CD14-positive monocyte (primary cell): ENCODE results near the gene BUB1. TPM values are rescaled to one million over a fixed set of nuclear protein-coding genes. Genes with fewer than 3 reads are reported as not detected.

Source experiments
- DNase-seq, 3 donors: peaks; one replicate each; pipeline ENCODE4 v3.0.0-alpha.2; 2011 to 2022
- H2AFZ ChIP-seq: 2 replicates; pipeline ENCODE4 v1.6.0; 2012; ENCODE audit warnings: mild to moderate bottlenecking, low read depth, low read length, inconsistent platforms; ENCODE audit not compliant: insufficient read depth, poor library complexity, severe bottlenecking
- H3K27ac ChIP-seq, 2 donors: 1 replicate in 1 of 2; 2 replicates in 1 of 2; pipeline ENCODE4 v1.5.1; 2012 to 2013; ENCODE audit warnings: low read length in 2 of 2, control low read depth in 1 of 2, inconsistent platforms in 1 of 2, low read depth in 1 of 2, mild to moderate bottlenecking in 1 of 2
- H3K27me3 ChIP-seq, 2 donors: one replicate each; pipeline versions ENCODE4 v1.6.0 to v1.6.1; 2011 to 2013; ENCODE audit warnings: low read length in 2 of 2; ENCODE audit not compliant: control insufficient read depth in 2 of 2, insufficient read depth in 2 of 2
- H3K36me3 ChIP-seq, 2 donors: replicated peaks in 1 of 2; 1 replicate in 1 of 2; 2 replicates in 1 of 2; pipeline versions ENCODE4 v1.5.1 to v1.6.1; 2012 to 2013; ENCODE audit warnings: low read length in 2 of 2, control low read depth in 1 of 2, inconsistent platforms in 1 of 2, mild to moderate bottlenecking in 1 of 2; ENCODE audit not compliant: insufficient read depth in 2 of 2, control insufficient read depth in 1 of 2
- H3K4me1 ChIP-seq, 2 donors: 1 replicate in 1 of 2; 2 replicates in 1 of 2; pipeline versions ENCODE4 v1.5.1 to v1.6.1; 2012 to 2013; ENCODE audit warnings: low read length in 2 of 2, control low read depth in 1 of 2, inconsistent platforms in 1 of 2, mild to moderate bottlenecking in 1 of 2, moderate library complexity in 1 of 2; ENCODE audit not compliant: insufficient read depth in 2 of 2, control insufficient read depth in 1 of 2
- H3K4me2 ChIP-seq: replicated peaks from 2 replicates; pipeline ENCODE3; 2012; ENCODE audit warnings: low read length, moderate library complexity, mild to moderate bottlenecking; ENCODE audit not compliant: poor library complexity, severe bottlenecking; ENCODE audit errors: extremely low read depth
- H3K4me3 ChIP-seq, 3 experiments: fragments of 200-600 bp in 1 of 3; sonication (generic) in 1 of 3; replicated peaks in 1 of 3; 1 replicate in 2 of 3; 2 replicates in 1 of 3; pipeline ENCODE4 v1.5.1; 2011 to 2013; ENCODE audit warnings: low read length in 3 of 3, mild to moderate bottlenecking in 3 of 3, control low read depth in 2 of 3, low read depth in 2 of 3, inconsistent platforms in 1 of 3, moderate library complexity in 1 of 3
- H3K79me2 ChIP-seq: 2 replicates; pipeline ENCODE4 v1.6.0; 2012; ENCODE audit warnings: mild to moderate bottlenecking, control low read depth, inconsistent platforms, low read length, moderate library complexity; ENCODE audit not compliant: insufficient read depth
- H3K9ac ChIP-seq: 2 replicates; pipeline ENCODE4 v1.6.0; 2017; ENCODE audit warnings: low read length, mild to moderate bottlenecking; ENCODE audit not compliant: insufficient read depth, poor library complexity, severe bottlenecking
- H3K9me3 ChIP-seq, 2 donors: replicated peaks in 1 of 2; 1 replicate in 1 of 2; 2 replicates in 1 of 2; pipeline versions ENCODE4 v1.5.1 to v1.6.1; 2012 to 2013; ENCODE audit warnings: low read length in 2 of 2, control low read depth in 1 of 2; ENCODE audit not compliant: control insufficient read depth in 1 of 2, insufficient read depth in 1 of 2
- H4K20me1 ChIP-seq: 2 replicates; pipeline ENCODE4 v1.6.0; 2012; ENCODE audit warnings: mild to moderate bottlenecking, low read length, control low read depth, moderate library complexity; ENCODE audit not compliant: insufficient read depth
- H3K27ac Mint-ChIP-seq, 7 donors: one replicate each; pipeline ENCODE4 v1.8.0; 2020; ENCODE audit warnings: mild to moderate bottlenecking in 7 of 7, mixed read lengths in 7 of 7, moderate library complexity in 6 of 7, inconsistent platforms in 2 of 7
- H3K27me3 Mint-ChIP-seq, 3 donors: one replicate each; pipeline ENCODE4 v1.8.0; 2021 to 2022; ENCODE audit warnings: low read depth in 3 of 3, mild to moderate bottlenecking in 3 of 3, mixed read lengths in 3 of 3, moderate library complexity in 3 of 3, inconsistent platforms in 1 of 3
- H3K36me3 Mint-ChIP-seq, 2 donors: one replicate each; pipeline ENCODE4 v1.8.0; 2020; ENCODE audit warnings: mixed read lengths in 2 of 2, inconsistent platforms in 1 of 2, mild to moderate bottlenecking in 1 of 2
- H3K4me1 Mint-ChIP-seq: one replicate; pipeline ENCODE4 v1.8.0; 2020; ENCODE audit warnings: mild to moderate bottlenecking, mixed read lengths
- H3K4me3 Mint-ChIP-seq, 2 donors: one replicate each; pipeline ENCODE4 v1.8.0; 2020; ENCODE audit warnings: mild to moderate bottlenecking in 2 of 2, mixed read lengths in 2 of 2, moderate library complexity in 1 of 2
- H3K9me3 Mint-ChIP-seq, 7 donors: one replicate each; pipeline ENCODE4 v1.8.0; 2020 to 2022; ENCODE audit warnings: mixed read lengths in 7 of 7, mild to moderate bottlenecking in 6 of 7, moderate library complexity in 6 of 7, inconsistent platforms in 2 of 7
- CTCF ChIP-seq: fragments of 200-600 bp; IDR thresholded peaks from one replicate; pipeline ENCODE4 v1.8.0; 2022; ENCODE audit warnings: antibody characterized with exemption, mild to moderate bottlenecking
- WGBS: methylation state at CpG from one replicate; pipeline ENCODE4 v1.1.5; 2013; ENCODE audit warnings: missing lambda C conversion rate; ENCODE audit not compliant: insufficient coverage; 5-methylcytosine and 5-hydroxymethylcytosine counted together
- intact Hi-C, 2 donors: fragments of 100-400 bp; cut with micrococcal nuclease; formaldehyde crosslinking; loops; one replicate each; pipeline versions ENCODE4 v1.15.0 to v1.15.1; 2023
- polyA plus RNA-seq, 3 donors: library from polyadenylated mRNA; depleted of rRNA in 1 of 3; unstranded in 2 of 3; stranded (reverse) in 1 of 3; fragments of 300-500 nt in 2 of 3; fragments of >200 nt in 1 of 3; fragmentation: Illumina TruSeq in 2 of 3; gene quantifications; 1 replicate in 2 of 3; 2 replicates in 1 of 3; pipeline ENCODE4 v1.2.3, GENCODE V29; 2012 to 2021

The BUB1 gene
- polyA plus RNA-seq, 3 donors: 0.11 to 0.30 (median 0.24) TPM

DNA sequence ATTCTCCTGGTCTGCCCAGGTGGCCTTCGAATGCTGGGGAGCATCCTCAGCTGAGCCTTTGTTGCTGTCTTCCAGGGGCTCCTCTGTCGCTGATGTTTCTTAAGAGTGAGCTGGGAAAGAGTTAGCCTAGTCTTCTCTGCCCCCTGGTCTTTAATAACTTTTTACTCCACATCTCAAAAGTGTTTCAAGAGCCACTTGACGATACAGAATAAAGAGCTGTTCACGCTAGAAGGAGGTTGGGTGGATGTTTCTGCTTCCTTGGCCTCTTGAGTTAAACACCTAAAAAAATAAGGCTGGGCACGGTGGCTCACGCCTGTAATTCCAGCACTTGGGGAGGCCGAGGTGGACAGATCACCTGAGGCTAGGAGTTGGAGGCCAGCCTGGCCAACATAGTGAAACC is 2.8 kb upstream of the BUB1 start:
- DNase-seq: no peak
- Histone ChIP-seq H2AFZ (no peak overlapping the region), H3K9me3 (no peaks in the 10 kb centered on the region), H3K4me2 (no peak overlapping the region), H3K27ac (no peak overlapping the region), H4K20me1 (no peaks in the 10 kb centered on the region), H3K79me2 (peaks cover 26% of the 10 kb centered on the region), H3K36me3 (no peaks in the 10 kb centered on the region), H3K4me1 (peaks cover 20 to 26% of the 10 kb centered on the region in 2 donors), H3K4me3 (no peak overlapping the region), H3K9ac (no peak overlapping the region), H3K27me3 (no peaks in the 10 kb centered on the region)
- intact Hi-C loops: no loop called here
- Mint-ChIP-seq H3K27me3 (peaks cover 0 to 3% (median 0%) of the 10 kb centered on the region in 3 donors), H3K4me1 (peaks cover 26% of the 10 kb centered on the region), H3K9me3 (no peaks in the 10 kb centered on the region), H3K27ac (no peak overlapping the region), H3K36me3 (no peaks in the 10 kb centered on the region), H3K4me3 (no peak overlapping the region)
- WGBS: 94% methylated on average over 2 of the region's 7 CpGs
- TF ChIP-seq CTCF: no peak

- Mint-ChIP-seq H3K27ac (peak overlapping the region in 1 of 7 donors; percentile 14), H3K27me3 (peaks cover 0 to 2% (median 0%) of the 10 kb centered on the region in 3 donors), H3K4me1 (peaks cover 31% of the 10 kb centered on the region), H3K36me3 (no peaks in the 10 kb centered on the region), H3K9me3 (no peaks in the 10 kb centered on the region), H3K4me3 (peak overlapping the region in 1 of 2 donors; percentile 99)
- peaks cover 23 to 35% of the 10 kb centered on the region in 2 donors for H3K4me1 ChIP-seq
- 92% methylated on average over 8 of the region's 12 CpGs for WGBS
- DNase-seq: no peak
- no peaks in the 10 kb centered on the region for H3K9me3 ChIP-seq
- no peak for TF ChIP-seq CTCF
- peaks cover 35% of the 10 kb centered on the region for H3K79me2 ChIP-seq
- no peaks in the 10 kb centered on the region for H4K20me1 ChIP-seq
- H3K36me3 ChIP-seq: no peaks in the 10 kb centered on the region
- intact Hi-C loops: no loop called here
- no peak overlapping the region for H3K27ac ChIP-seq
- H2AFZ ChIP-seq: peak overlapping the region; percentile 96
- H3K27me3 ChIP-seq: no peaks in the 10 kb centered on the region
- peak overlapping the region; percentile 96 for H3K4me2 ChIP-seq
- H3K9ac ChIP-seq: no peak overlapping the region
- no peak overlapping the region for H3K4me3 ChIP-seq
Measured at GRCh38 chr2:110679865-110680264, 2.0 kb upstream of the BUB1 start.
